Fibroblast of lung (primary cell): ENCODE measurements around the gene HECTD4. TPM values are rescaled to one million over a fixed set of nuclear protein-coding genes. Genes with fewer than 3 reads are reported as not detected.

Source experiments
- DNase-seq, 2 donors: peaks; one replicate each; pipeline versions ENCODE4 v3.0.0 to v3.0.0-alpha.2; 2010; ENCODE audit warnings: low read depth in 2 of 2
- H2AFZ ChIP-seq: 2 replicates; pipeline ENCODE4 v1.5.1; 2012; ENCODE audit warnings: low read length, control low read depth, inconsistent platforms
- H3K27ac ChIP-seq: 2 replicates; pipeline ENCODE4 v1.5.1; 2011; ENCODE audit warnings: low read length, control low read depth; ENCODE audit not compliant: insufficient read depth
- H3K27me3 ChIP-seq: 2 replicates; pipeline ENCODE4 v1.5.1; 2011; ENCODE audit warnings: mild to moderate bottlenecking, low read length; ENCODE audit not compliant: control insufficient read depth, insufficient read depth
- H3K36me3 ChIP-seq: 2 replicates; pipeline ENCODE4 v1.5.1; 2011; ENCODE audit warnings: low read length; ENCODE audit not compliant: control insufficient read depth, insufficient read depth
- H3K4me1 ChIP-seq: 2 replicates; pipeline ENCODE4 v1.5.1; 2011; ENCODE audit warnings: low read length; ENCODE audit not compliant: control insufficient read depth, insufficient read depth; ENCODE audit errors: extremely low read depth
- H3K4me2 ChIP-seq: 2 replicates; pipeline ENCODE4 v1.5.1; 2011; ENCODE audit warnings: low read length, control low read depth; ENCODE audit not compliant: insufficient read depth; ENCODE audit errors: extremely low read depth
- H3K4me3 ChIP-seq, 4 experiments: fragments of 200-600 bp in 1 of 4; sonication (generic) in 1 of 4; replicated peaks in 1 of 4; 2 replicates each; pipeline ENCODE4 v1.5.1; 2011 to 2016; ENCODE audit warnings: low read length in 4 of 4, low read depth in 3 of 4, mild to moderate bottlenecking in 3 of 4, control low read depth in 2 of 4, inconsistent platforms in 1 of 4, mixed read lengths in 1 of 4; ENCODE audit not compliant: insufficient read depth in 1 of 4; ENCODE audit errors: control extremely low read depth in 1 of 4
- H3K79me2 ChIP-seq: 2 replicates; pipeline ENCODE4 v1.5.1; 2012; ENCODE audit warnings: mild to moderate bottlenecking, low read length, inconsistent platforms; ENCODE audit not compliant: control insufficient read depth, insufficient read depth
- H3K9ac ChIP-seq: 2 replicates; pipeline ENCODE4 v1.5.1; 2011; ENCODE audit warnings: mild to moderate bottlenecking, low read length, control low read depth; ENCODE audit not compliant: insufficient read depth
- H3K9me3 ChIP-seq: 2 replicates; pipeline ENCODE4 v1.5.1; 2012; ENCODE audit warnings: low read depth, low read length; ENCODE audit not compliant: control insufficient read depth, insufficient read depth
- H4K20me1 ChIP-seq: 2 replicates; pipeline ENCODE4 v1.5.1; 2011; ENCODE audit warnings: low read length; ENCODE audit not compliant: control insufficient read depth, insufficient read depth; ENCODE audit errors: extremely low read depth
- EZH2 ChIP-seq: IDR thresholded peaks from 2 replicates; pipeline ENCODE4 v1.5.1; 2012; ENCODE audit warnings: low read length, control low read depth, mild to moderate bottlenecking; ENCODE audit errors: missing control alignments
- polyA plus RNA-seq, 2 donors: library from polyadenylated mRNA; depleted of rRNA in 1 of 2; stranded (reverse) in 1 of 2; unstranded in 1 of 2; fragments of >200 nt; gene quantifications; 2 replicates each; pipeline ENCODE4 v1.2.1, GENCODE V29; 2011 to 2012; ENCODE audit warnings: missing spikeins in 1 of 2
- total RNA-seq: library from RNA; depleted of rRNA; stranded (reverse); fragments of >200 nt; gene quantifications from 2 replicates; pipeline ENCODE4 v1.2.1, GENCODE V29; 2014
- TF ChIP-seq, protein P1 (sequence below), 2 donors: IDR thresholded peaks in 1 of 2; conservative IDR thresholded peaks in 1 of 2; 1 replicate in 1 of 2; 2 replicates in 1 of 2; pipeline ENCODE4 v1.5.1; 2011 to 2012; ENCODE audit warnings: low read length in 2 of 2, control low read depth in 1 of 2, inconsistent platforms in 1 of 2, low read depth in 1 of 2, mild to moderate bottlenecking in 1 of 2

Gene HECTD4
- total and polyA plus RNA-seq, 2 donors (not counting 1 experiment from before 2014, with no cell fraction given): 5.1 to 31.7 TPM

GRCh38 chr12:112170971-112171596 is 211.1 kb downstream of the HECTD4 start:
- H3K27ac ChIP-seq: no peak overlapping the region
- no peaks in the 10 kb centered on the region for H3K79me2 ChIP-seq
- DNase-seq: no peak
- H3K9me3 ChIP-seq: no peaks in the 10 kb centered on the region
- no peak overlapping the region for H3K9ac ChIP-seq
- no peak overlapping the region for H2AFZ ChIP-seq
- no peaks in the 10 kb centered on the region for H3K4me1 ChIP-seq
- no peak overlapping the region for H3K4me3 ChIP-seq
- no peaks in the 10 kb centered on the region for H3K27me3 ChIP-seq
- H3K4me2 ChIP-seq: no peak overlapping the region
- no peaks in the 10 kb centered on the region for H4K20me1 ChIP-seq
- TF ChIP-seq EZH2: no peak
- TF ChIP-seq, protein P1, sequence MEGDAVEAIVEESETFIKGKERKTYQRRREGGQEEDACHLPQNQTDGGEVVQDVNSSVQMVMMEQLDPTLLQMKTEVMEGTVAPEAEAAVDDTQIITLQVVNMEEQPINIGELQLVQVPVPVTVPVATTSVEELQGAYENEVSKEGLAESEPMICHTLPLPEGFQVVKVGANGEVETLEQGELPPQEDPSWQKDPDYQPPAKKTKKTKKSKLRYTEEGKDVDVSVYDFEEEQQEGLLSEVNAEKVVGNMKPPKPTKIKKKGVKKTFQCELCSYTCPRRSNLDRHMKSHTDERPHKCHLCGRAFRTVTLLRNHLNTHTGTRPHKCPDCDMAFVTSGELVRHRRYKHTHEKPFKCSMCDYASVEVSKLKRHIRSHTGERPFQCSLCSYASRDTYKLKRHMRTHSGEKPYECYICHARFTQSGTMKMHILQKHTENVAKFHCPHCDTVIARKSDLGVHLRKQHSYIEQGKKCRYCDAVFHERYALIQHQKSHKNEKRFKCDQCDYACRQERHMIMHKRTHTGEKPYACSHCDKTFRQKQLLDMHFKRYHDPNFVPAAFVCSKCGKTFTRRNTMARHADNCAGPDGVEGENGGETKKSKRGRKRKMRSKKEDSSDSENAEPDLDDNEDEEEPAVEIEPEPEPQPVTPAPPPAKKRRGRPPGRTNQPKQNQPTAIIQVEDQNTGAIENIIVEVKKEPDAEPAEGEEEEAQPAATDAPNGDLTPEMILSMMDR (conservative IDR thresholded peaks at IDR 0.05 in 1 of 2, IDR thresholded peaks at IDR 0.05 in 1 of 2; ENCODE audit: low read depth in 1 of 2, low read length in 2 of 2): no peak
- H3K36me3 ChIP-seq: peaks cover 10% of the 10 kb centered on the region

- TF ChIP-seq, protein P1 (conservative IDR thresholded peaks at IDR 0.05 in 1 of 2, IDR thresholded peaks at IDR 0.05 in 1 of 2; ENCODE audit: low read depth in 1 of 2, low read length in 2 of 2): peak; percentile 28 to 46
- no peak for TF ChIP-seq EZH2
- no peak for DNase-seq
- Histone ChIP-seq H3K4me3 (no peak overlapping the region), H3K27ac (no peak overlapping the region), H3K4me2 (no peak overlapping the region), H3K79me2 (no peaks in the 10 kb centered on the region), H4K20me1 (no peaks in the 10 kb centered on the region), H3K36me3 (peaks cover 10% of the 10 kb centered on the region), H3K4me1 (no peaks in the 10 kb centered on the region), H3K27me3 (no peaks in the 10 kb centered on the region), H2AFZ (no peak overlapping the region), H3K9ac (no peak overlapping the region), H3K9me3 (no peaks in the 10 kb centered on the region)
These were observed 211.9 kb downstream of the HECTD4 start for GRCh38 chr12:112170376-112170775.

DNA sequence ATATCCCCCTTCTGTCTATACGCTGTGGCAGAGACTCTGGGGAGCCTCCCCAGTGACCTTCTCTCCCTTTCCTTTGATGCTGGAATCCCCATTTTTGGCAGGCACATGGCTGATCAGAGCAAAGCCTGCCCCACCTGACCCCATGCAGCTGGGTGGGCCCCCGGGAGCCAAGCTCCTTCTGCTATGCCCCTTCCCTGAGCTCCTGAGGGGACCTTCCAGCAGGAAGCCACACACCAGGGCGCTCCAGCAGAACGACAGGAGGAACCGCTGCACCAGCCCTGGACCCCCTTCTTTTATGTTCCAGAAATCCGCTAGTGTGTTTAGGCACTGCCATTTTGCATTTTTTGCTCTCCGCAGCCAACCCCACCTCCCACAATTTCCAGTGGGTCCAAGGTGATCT is 212.3 kb downstream of the HECTD4 start:
- no peak overlapping the region for H3K4me3 ChIP-seq
- H3K36me3 ChIP-seq: peaks cover 10% of the 10 kb centered on the region
- no peak overlapping the region for H3K9ac ChIP-seq
- H4K20me1 ChIP-seq: no peaks in the 10 kb centered on the region
- H3K4me2 ChIP-seq: no peak overlapping the region
- DNase-seq: no peak
- H3K4me1 ChIP-seq: no peaks in the 10 kb centered on the region
- H2AFZ ChIP-seq: no peak overlapping the region
- H3K27me3 ChIP-seq: no peaks in the 10 kb centered on the region
- H3K9me3 ChIP-seq: no peaks in the 10 kb centered on the region
- no peak overlapping the region for H3K27ac ChIP-seq
- TF ChIP-seq, protein P1 (conservative IDR thresholded peaks at IDR 0.05 in 1 of 2, IDR thresholded peaks at IDR 0.05 in 1 of 2; ENCODE audit: low read depth in 1 of 2, low read length in 2 of 2): no peak
- no peak for TF ChIP-seq EZH2
- H3K79me2 ChIP-seq: no peaks in the 10 kb centered on the region
